IMR-90 (cell line): Measurements from ENCODE around the gene HDAC9. TPM values are rescaled to one million over a fixed set of nuclear protein-coding genes. Genes with fewer than 3 reads are reported as not detected.

ENCODE experiments used
- ATAC-seq: fragments of 200-7000 bp; cut with Tn5 transposase; 2 replicates; pipeline ENCODE4 v1.9.1; 2020; ENCODE audit warnings: low read depth, mild to moderate bottlenecking, moderate library complexity
- BruUV-seq: library from RNA; stranded (reverse); fragments of 400-500 nt; replicated peaks from 2 replicates; lab custom pipeline; 2021; lab: Mats Ljungman, UMichigan
- CTCF ChIA-PET: fragments of 300-600 bp; formaldehyde crosslinking; extraction: SDS; loops from one replicate; lab custom pipeline; 2021; ENCODE audit warnings: antibody characterized with exemption; lab: Yijun Ruan, JAX
- POLR2A ChIA-PET: fragments of 300-600 bp; sonication (Branson Sonifier 250); formaldehyde crosslinking; loops from one replicate; lab custom pipeline; 2022; ENCODE audit warnings: antibody characterized with exemption; ENCODE audit not compliant: unreplicated experiment; lab: Charles Lee
- DNase-seq: peaks from one replicate; pipeline ENCODE4 v3.0.0; 2013
- H2AFZ ChIP-seq: replicated peaks from 2 replicates; pipeline ENCODE3; 2013; ENCODE audit warnings: low read length, mild to moderate bottlenecking; ENCODE audit not compliant: poor library complexity
- H2AK5ac ChIP-seq: 2 replicates; pipeline ENCODE4 v1.6.1; 2013; ENCODE audit warnings: low read depth, low read length, inconsistent platforms
- H2AK9ac ChIP-seq: replicated peaks from 2 replicates; pipeline ENCODE3; 2013; ENCODE audit warnings: mild to moderate bottlenecking, low read depth, low read length, moderate library complexity; ENCODE audit not compliant: poor library complexity
- H2BK120ac ChIP-seq: 2 replicates; pipeline ENCODE4 v1.6.1; 2013; ENCODE audit warnings: low read depth, low read length, inconsistent platforms
- H2BK15ac ChIP-seq: 3 replicates; pipeline ENCODE4 v1.6.1; 2013; ENCODE audit warnings: low read depth, low read length, inconsistent platforms
- H2BK20ac ChIP-seq: 2 replicates; pipeline ENCODE4 v1.6.1; 2013; ENCODE audit warnings: low read depth, mild to moderate bottlenecking, inconsistent platforms, low read length, moderate library complexity
- H2BK5ac ChIP-seq: 2 replicates; pipeline ENCODE4 v1.6.1; 2013; ENCODE audit warnings: mild to moderate bottlenecking, low read depth, low read length, inconsistent platforms; ENCODE audit not compliant: poor library complexity, severe bottlenecking
- H3K14ac ChIP-seq: replicated peaks from 2 replicates; pipeline ENCODE4 v1.6.1; 2013; ENCODE audit warnings: low read depth, low read length, inconsistent platforms
- H3K18ac ChIP-seq: 2 replicates; pipeline ENCODE4 v1.6.1; 2013; ENCODE audit warnings: low read depth, low read length, control low read depth
- H3K23ac ChIP-seq: 2 replicates; pipeline ENCODE4 v1.6.1; 2013; ENCODE audit warnings: low read depth, low read length, inconsistent platforms
- H3K27ac ChIP-seq: 2 replicates; pipeline ENCODE4 v1.5.1; 2013; ENCODE audit warnings: mild to moderate bottlenecking, control low read depth, low read length; ENCODE audit not compliant: insufficient read depth
- H3K27me3 ChIP-seq: 2 replicates; pipeline ENCODE4 v1.6.1; 2013; ENCODE audit warnings: low read length; ENCODE audit not compliant: control insufficient read depth, insufficient read depth
- H3K36me3 ChIP-seq: 2 replicates; pipeline ENCODE4 v1.6.1; 2013; ENCODE audit warnings: low read length, mixed read lengths; ENCODE audit not compliant: control insufficient read depth, insufficient read depth
- H3K4ac ChIP-seq: 2 replicates; pipeline ENCODE4 v1.6.1; 2013; ENCODE audit warnings: low read depth, low read length, inconsistent platforms
- H3K4me1 ChIP-seq: 2 replicates; pipeline ENCODE4 v1.6.1; 2013; ENCODE audit warnings: low read length, mixed read lengths; ENCODE audit not compliant: control insufficient read depth, insufficient read depth
- H3K4me2 ChIP-seq: 2 replicates; pipeline ENCODE4 v1.6.1; 2013; ENCODE audit warnings: low read depth, mild to moderate bottlenecking, control low read depth, low read length, moderate library complexity
- H3K4me3 ChIP-seq: 2 replicates; pipeline ENCODE4 v1.5.1; 2013; ENCODE audit warnings: low read depth, mild to moderate bottlenecking, control low read depth, low read length, moderate library complexity; ENCODE audit not compliant: insufficient read depth
- H3K56ac ChIP-seq: 2 replicates; pipeline ENCODE4 v1.6.1; 2013; ENCODE audit warnings: low read length, inconsistent platforms; ENCODE audit not compliant: insufficient read depth; ENCODE audit errors: extremely low read depth
- H3K79me1 ChIP-seq, 2 experiments: 2 replicates each; pipeline ENCODE4 v1.6.1; 2013; ENCODE audit warnings: low read length in 2 of 2, inconsistent platforms in 1 of 2, low read depth in 1 of 2
- H3K9ac ChIP-seq: 2 replicates; pipeline ENCODE4 v1.6.1; 2013; ENCODE audit warnings: low read depth, low read length, control low read depth
- H3K9me1 ChIP-seq: 2 replicates; pipeline ENCODE4 v1.6.1; 2013; ENCODE audit warnings: low read length, inconsistent platforms; ENCODE audit not compliant: insufficient read depth
- H3K9me3 ChIP-seq: 2 replicates; pipeline ENCODE4 v1.6.1; 2013; ENCODE audit warnings: low read length; ENCODE audit not compliant: control insufficient read depth, insufficient read depth
- H4K20me1 ChIP-seq: 2 replicates; pipeline ENCODE4 v1.6.1; 2013; ENCODE audit warnings: low read length, inconsistent platforms; ENCODE audit not compliant: insufficient read depth
- H4K5ac ChIP-seq: 2 replicates; pipeline ENCODE4 v1.6.1; 2013; ENCODE audit warnings: mild to moderate bottlenecking, low read depth, low read length, control low read depth
- H4K8ac ChIP-seq, 2 experiments: 2 replicates each; pipeline ENCODE4 v1.6.1; 2013; ENCODE audit warnings: low read depth in 2 of 2, low read length in 2 of 2, control low read depth in 1 of 2, inconsistent platforms in 1 of 2
- H4K91ac ChIP-seq: 2 replicates; pipeline ENCODE4 v1.6.1; 2013; ENCODE audit warnings: low read depth, low read length, inconsistent platforms; ENCODE audit not compliant: insufficient read depth
- BHLHE40 ChIP-seq: fragments of 150-350 bp; IDR thresholded peaks from 2 replicates; pipeline ENCODE4 v1.6.1; 2016; ENCODE audit warnings: mild to moderate bottlenecking, low read depth, low read length
- CEBPB ChIP-seq: IDR thresholded peaks from 2 replicates; pipeline ENCODE4 v1.6.1; 2012; ENCODE audit warnings: low read depth, low read length, improper control_type of control experiment
- CHD1 ChIP-seq: IDR thresholded peaks from 2 replicates; pipeline ENCODE4 v1.6.1; 2012; ENCODE audit warnings: low read depth, low read length, improper control_type of control experiment
- FOS ChIP-seq: fragments of 150-350 bp; IDR thresholded peaks from 2 replicates; pipeline ENCODE4 v1.6.1; 2016; ENCODE audit warnings: low read depth, low read length
- MAFK ChIP-seq: IDR thresholded peaks from 2 replicates; pipeline ENCODE4 v1.6.1; 2012; ENCODE audit warnings: low read depth, low read length, improper control_type of control experiment
- NFE2L2 ChIP-seq: fragments of 150-350 bp; IDR thresholded peaks from 2 replicates; pipeline ENCODE4 v1.6.1; 2016; ENCODE audit warnings: low read depth, mild to moderate bottlenecking, low read length
- RAD21 ChIP-seq: IDR thresholded peaks from 2 replicates; pipeline ENCODE4 v1.6.1; 2012; ENCODE audit warnings: low read length, improper control_type of control experiment
- RCOR1 ChIP-seq: IDR thresholded peaks from 2 replicates; pipeline ENCODE4 v1.6.1; 2012; ENCODE audit warnings: mild to moderate bottlenecking, low read length, improper control_type of control experiment; ENCODE audit not compliant: insufficient replicate concordance
- RFX5 ChIP-seq: IDR thresholded peaks from 2 replicates; pipeline ENCODE4 v1.8.0; 2012; ENCODE audit warnings: low read depth, mild to moderate bottlenecking, low read length, moderate library complexity
- SMC3 ChIP-seq: fragments of 150-350 bp; IDR thresholded peaks from 2 replicates; pipeline ENCODE4 v1.6.1; 2016; ENCODE audit warnings: low read depth, mild to moderate bottlenecking, antibody characterized with exemption, low read length, moderate library complexity
- USF2 ChIP-seq: fragments of 150-350 bp; IDR thresholded peaks from 2 replicates; pipeline ENCODE4 v1.6.1; 2017; ENCODE audit warnings: mild to moderate bottlenecking, antibody characterized with exemption, low read length, low read depth
- WGBS, 2 experiments: methylation state at CpG; one replicate each; pipeline versions ENCODE4 v1.1.5 to v1.1.7; 2013; ENCODE audit warnings: missing lambda C conversion rate in 2 of 2; ENCODE audit not compliant: insufficient read length in 1 of 2; ENCODE audit errors: extremely low coverage in 2 of 2; 5-methylcytosine and 5-hydroxymethylcytosine counted together
- dilution Hi-C: fragments of 300-500 bp; cut with HindIII; formaldehyde crosslinking; loops from one replicate; pipeline ENCODE4 v1.14.3; 2018; ENCODE audit warnings: low sequenced_read_pairs; ENCODE audit not compliant: unreplicated experiment
- in situ Hi-C: fragments of 300-500 bp; cut with MboI; formaldehyde crosslinking; loops from 3 replicates; pipeline ENCODE4 v1.14.3; 2019; ENCODE audit warnings: low sequenced_read_pairs, inconsistent platforms, mixed read lengths
- intact Hi-C: fragments of 100-400 bp; cut with micrococcal nuclease; formaldehyde crosslinking; loops from 2 replicates; pipeline ENCODE4 v1.10.0; 2022
- polyA plus RNA-seq, 3 experiments: library from polyadenylated mRNA; depleted of rRNA; stranded (reverse); fragments of >200 nt; gene quantifications; 2 replicates each; pipeline ENCODE4 v1.2.3, GENCODE V29; 2012; ENCODE audit warnings: low replicate concordance in 1 of 3
- total RNA-seq: library from RNA; depleted of rRNA; stranded (reverse); fragments of >200 nt; gene quantifications from 2 replicates; pipeline ENCODE4 v1.2.3, GENCODE V29; 2012

HDAC9 gene
- total and polyA plus RNA-seq, 2 of the 4 experiments (the other 2 are of a cell fraction): 4.3 to 24.7 TPM

GRCh38 chr7:18996583-18996982 lies 501.0 kb downstream of the HDAC9 start:
- Histone ChIP-seq H3K14ac (peak overlapping the region; percentile 51; the same call in 1 of the 2 replicates), H3K4me1 (peaks cover 7% of the 10 kb centered on the region), H3K4me3 (no peak overlapping the region), H3K9ac (no peak overlapping the region), H2AFZ (no peak overlapping the region), H3K23ac (no peak overlapping the region), H4K8ac (0 out of 4 replicates have a peak overlapping the region, but pooled peaks of 1 of the 2 experiments have one; percentile 36), H3K9me3 (no peaks in the 10 kb centered on the region), H3K27me3 (no peaks in the 10 kb centered on the region), H3K4ac (peak overlapping the region; percentile 48), H2AK9ac (no peak overlapping the region), H3K9me1 (no peaks in the 10 kb centered on the region; the same call in 1 of the 2 replicates), H3K36me3 (no peaks in the 10 kb centered on the region), H2BK120ac (peak overlapping the region; percentile 25; the same call in 1 of the 2 replicates), H3K4me2 (no peak overlapping the region), H2BK15ac (no peak overlapping the region), H3K79me1 (no peaks in the 10 kb centered on the region), H2BK5ac (no peak overlapping the region), H3K18ac (no peak overlapping the region), H4K20me1 (no peaks in the 10 kb centered on the region), H3K56ac (no peak overlapping the region), H2AK5ac (no peak overlapping the region), H2BK20ac (peak overlapping the region; percentile 57; the same call in 1 of the 2 replicates), H4K91ac (no peak overlapping the region), H3K27ac (no peak overlapping the region), H4K5ac (no peak overlapping the region)
- ChIA-PET POLR2A (no interaction called here), CTCF (interaction anchor here (0.6 kb wide), 1 partner anchor 1044 kb away, joined by 3 read pairs; no protein-coding TSS in a partner anchor)
- ATAC-seq (no peak), DNase-seq (no peak)
- BruUV-seq: no TSS peak
- in situ Hi-C loops (no loop called here), intact Hi-C loops (no loop called here), dilution Hi-C loops (no loop called here)
- no peak for TF ChIP-seq CHD1
- TF ChIP-seq SMC3: no peak
- no peak for TF ChIP-seq USF2
- no peak for TF ChIP-seq RCOR1
- TF ChIP-seq BHLHE40: no peak
- TF ChIP-seq RAD21: no peak
- no peak for TF ChIP-seq MAFK
- TF ChIP-seq NFE2L2: no peak
- TF ChIP-seq CEBPB: no peak
- TF ChIP-seq RFX5: no peak
- TF ChIP-seq FOS: no peak
- whole genome bisulfite sequencing, 2 experiments: no CpG with 5 or more reads among the region's 2 CpGs
